HepG2 (cell line): ENCODE data around the gene UMOD. TPM values are rescaled to one million over a fixed set of nuclear protein-coding genes. Genes with fewer than 3 reads are reported as not detected.

Source experiments
- ATAC-seq: fragments of 200-7000 bp; cut with Tn5 transposase; 3 replicates; pipeline ENCODE4 v1.9.1; 2020; ENCODE audit warnings: mild to moderate bottlenecking, moderate library complexity
- BruUV-seq: library from RNA; stranded (reverse); fragments of 400-500 nt; replicated peaks from 2 replicates; lab custom pipeline; 2021; lab: Mats Ljungman, UMichigan
- CTCF ChIA-PET: fragments of 300-600 bp; formaldehyde crosslinking; extraction: SDS; loops from one replicate; lab custom pipeline; 2021; ENCODE audit warnings: low total read pairs, inconsistent platforms, low intra/inter-chr PET ratio; lab: Yijun Ruan, JAX
- POLR2A ChIA-PET: fragments of 350-600 bp; sonication (Branson Sonifier 250); formaldehyde crosslinking; loops from one replicate; lab custom pipeline; 2020; ENCODE audit warnings: antibody characterized with exemption, inconsistent platforms; lab: Yijun Ruan, JAX
- DNase-seq: peaks from one replicate; pipeline ENCODE4 v3.0.0-alpha.2; 2015; ENCODE audit warnings: low spot score
- FAIRE-seq: peaks from 3 replicates; lab custom pipeline; 2011; peaks lifted over from hg19 to GRCh38; lab: Jason Lieb, UNC
- H2AFZ ChIP-seq: one replicate; pipeline ENCODE4 v1.6.1; 2011; ENCODE audit warnings: low read length, inconsistent platforms
- H3K27ac ChIP-seq: fragments of 300-600 bp; 3 replicates; pipeline ENCODE4 v1.8.0; 2011; ENCODE audit warnings: mixed run types, mild to moderate bottlenecking, mixed read lengths, low read length, inconsistent platforms; ENCODE audit not compliant: insufficient read depth; ENCODE audit errors: extremely low read length
- H3K27me3 ChIP-seq, 2 experiments: fragments of 200-600 bp in 1 of 2; 2 replicates in 1 of 2; 3 replicates in 1 of 2; pipeline versions ENCODE4 v1.6.0 to v1.8.0; 2011; ENCODE audit warnings: low read length in 2 of 2, mild to moderate bottlenecking in 2 of 2, moderate library complexity in 2 of 2, inconsistent platforms in 1 of 2; ENCODE audit not compliant: insufficient read depth in 2 of 2, control insufficient read depth in 1 of 2
- H3K36me3 ChIP-seq, 2 experiments: fragments of 200-600 bp in 1 of 2; replicated peaks in 1 of 2; 2 replicates in 1 of 2; 3 replicates in 1 of 2; pipeline versions ENCODE4 v1.5.1 to v1.8.0; 2011; ENCODE audit warnings: low read length in 2 of 2, inconsistent platforms in 1 of 2; ENCODE audit not compliant: insufficient read depth in 2 of 2, control insufficient read depth in 1 of 2
- H3K4me1 ChIP-seq: 2 replicates; pipeline ENCODE4 v1.5.1; 2012; ENCODE audit warnings: low read length, inconsistent platforms; ENCODE audit not compliant: insufficient read depth
- H3K4me2 ChIP-seq: 2 replicates; pipeline ENCODE4 v1.6.0; 2011; ENCODE audit warnings: low read depth, low read length, inconsistent platforms
- H3K4me3 ChIP-seq, 3 experiments: fragments of 200-600 bp in 1 of 3; sonication (generic), shearing (Covaris generic) in 1 of 3; replicated peaks in 1 of 3; 2 replicates each; pipeline ENCODE4 v1.5.1; 2011 to 2016; ENCODE audit warnings: low read length in 3 of 3, inconsistent platforms in 2 of 3, low read depth in 2 of 3, mild to moderate bottlenecking in 2 of 3, control low read depth in 1 of 3, mixed read lengths in 1 of 3; ENCODE audit not compliant: insufficient read depth in 1 of 3
- H3K79me2 ChIP-seq: one replicate; pipeline ENCODE4 v1.6.1; 2011; ENCODE audit warnings: low read length, inconsistent platforms; ENCODE audit not compliant: insufficient read depth
- H3K9ac ChIP-seq: 2 replicates; pipeline ENCODE4 v1.6.0; 2011; ENCODE audit warnings: mild to moderate bottlenecking, low read depth, low read length, inconsistent platforms; ENCODE audit not compliant: insufficient read depth
- H3K9me3 ChIP-seq: 2 replicates; pipeline ENCODE4 v1.5.1; 2012; ENCODE audit warnings: mild to moderate bottlenecking, low read length
- H4K20me1 ChIP-seq: 2 replicates; pipeline ENCODE4 v1.6.0; 2011; ENCODE audit warnings: inconsistent platforms, mild to moderate bottlenecking, low read length, moderate library complexity; ENCODE audit not compliant: insufficient read depth
- AGO1 ChIP-seq: fragments of 200-400 bp; formaldehyde crosslinking; IDR thresholded peaks from 2 replicates; pipeline ENCODE4 v1.6.1; 2017; ENCODE audit warnings: mild to moderate bottlenecking, low read depth, low read length, moderate library complexity; ENCODE audit not compliant: poor library complexity, severe bottlenecking
- DNMT1 ChIP-seq: sonication (generic); formaldehyde crosslinking; IDR thresholded peaks from 2 replicates; pipeline ENCODE4 v1.5.1; 2020; ENCODE audit warnings: mild to moderate bottlenecking, missing genetic modification reagents
- HNF4A ChIP-seq: sonication (generic); formaldehyde crosslinking; IDR thresholded peaks from 2 replicates; pipeline ENCODE4 v1.4.0; 2020; ENCODE audit warnings: missing genetic modification reagents
- NFIC ChIP-seq: IDR thresholded peaks from 2 replicates; pipeline ENCODE4 v1.6.1; 2012; ENCODE audit warnings: mild to moderate bottlenecking, low read length, inconsistent platforms
- NR2F6 ChIP-seq, 2 experiments: IDR thresholded peaks; 2 replicates each; pipeline ENCODE4 v1.6.1; 2016; ENCODE audit warnings: antibody characterized with exemption in 1 of 2, mild to moderate bottlenecking in 1 of 2
- RAD51 ChIP-seq: fragments of 450-650 bp; IDR thresholded peaks from 2 replicates; pipeline ENCODE4 v1.6.1; 2016; ENCODE audit warnings: borderline replicate concordance
- TARDBP ChIP-seq: sonication (generic); formaldehyde crosslinking; IDR thresholded peaks from 2 replicates; pipeline ENCODE4 v1.8.0; 2022; ENCODE audit warnings: mild to moderate bottlenecking, missing genetic modification reagents
- ZBTB38 ChIP-seq: sonication (generic); formaldehyde crosslinking; IDR thresholded peaks from 2 replicates; pipeline ENCODE4 v1.5.1; 2020; ENCODE audit warnings: mild to moderate bottlenecking, missing genetic modification reagents
- ZMAT3 ChIP-seq: sonication (generic); formaldehyde crosslinking; conservative IDR thresholded peaks from 2 replicates; pipeline ENCODE4 v1.7.0; 2021; ENCODE audit warnings: missing genetic modification reagents
- ZNF547 ChIP-seq: sonication (generic); formaldehyde crosslinking; IDR thresholded peaks from 2 replicates; pipeline ENCODE4 v1.5.1; 2020; ENCODE audit warnings: mild to moderate bottlenecking, missing genetic modification reagents
- ZNF577 ChIP-seq: sonication (generic); formaldehyde crosslinking; IDR thresholded peaks from 2 replicates; pipeline ENCODE4 v1.4.0; 2020; ENCODE audit warnings: mild to moderate bottlenecking, low read depth, missing genetic modification reagents, borderline replicate concordance
- WGBS: methylation state at CpG from one replicate; pipeline ENCODE4 v1.1.6; 2017; ENCODE audit warnings: low lambda C conversion rate; 5-methylcytosine and 5-hydroxymethylcytosine counted together
- in situ Hi-C: cut with HindIII; loops from 2 replicates; pipeline ENCODE4 v1.10.0; 2017; ENCODE audit warnings: low pct_unique_long_range_greater_than_20kb; ENCODE audit not compliant: extremely low pct_ligation_motif_present
- intact Hi-C: fragments of 100-400 bp; cut with micrococcal nuclease; formaldehyde crosslinking; loops from one replicate; pipeline ENCODE4 v1.10.0; 2022; ENCODE audit not compliant: unreplicated experiment
- polyA plus RNA-seq, 8 experiments: library from polyadenylated mRNA; depleted of rRNA in 3 of 8; stranded (reverse) in 7 of 8; unstranded in 1 of 8; fragments of >200 nt; fragmentation: Illumina TruSeq in 4 of 8; extraction: Trizol in 4 of 8; gene quantifications; 2 replicates each; pipeline versions ENCODE4 v1.2.1 to v1.2.3, GENCODE V29; 2011 to 2016; ENCODE audit warnings: low read depth in 4 of 8, missing spikeins in 1 of 8, mixed read lengths in 1 of 8; ENCODE audit not compliant: insufficient read depth in 1 of 8
- total RNA-seq, 5 experiments: library from RNA; depleted of rRNA; stranded (reverse); fragments of >200 nt; fragmentation: Illumina TruSeq; extraction: Trizol; gene quantifications; 2 replicates each; pipeline ENCODE4 v1.2.3, GENCODE V29; 2016; ENCODE audit warnings: low read depth in 1 of 5
- TF ChIP-seq, protein P1 (sequence below): sonication (generic); formaldehyde crosslinking; IDR thresholded peaks from 2 replicates; pipeline ENCODE4 v1.9.0; 2022; ENCODE audit warnings: low read depth, missing genetic modification reagents
- TF ChIP-seq, protein P2 (sequence below): sonication (generic); formaldehyde crosslinking; IDR thresholded peaks from 2 replicates; pipeline ENCODE4 v1.4.0; 2020; ENCODE audit warnings: missing genetic modification reagents
- TF ChIP-seq, protein P3 (sequence below), 2 experiments: fragments of 450-650 bp in 1 of 2; sonication (generic) in 1 of 2; formaldehyde crosslinking in 1 of 2; IDR thresholded peaks; 2 replicates each; pipeline versions ENCODE4 v1.6.1 to v1.8.0; 2016 to 2022; ENCODE audit warnings: antibody characterized with exemption in 1 of 2, mild to moderate bottlenecking in 1 of 2, missing genetic modification reagents in 1 of 2

Gene UMOD
- total and polyA plus RNA-seq, 2 of the 13 experiments (the other 11 are each of a cell fraction or from before 2014, with no cell fraction given): not detected

DNA sequence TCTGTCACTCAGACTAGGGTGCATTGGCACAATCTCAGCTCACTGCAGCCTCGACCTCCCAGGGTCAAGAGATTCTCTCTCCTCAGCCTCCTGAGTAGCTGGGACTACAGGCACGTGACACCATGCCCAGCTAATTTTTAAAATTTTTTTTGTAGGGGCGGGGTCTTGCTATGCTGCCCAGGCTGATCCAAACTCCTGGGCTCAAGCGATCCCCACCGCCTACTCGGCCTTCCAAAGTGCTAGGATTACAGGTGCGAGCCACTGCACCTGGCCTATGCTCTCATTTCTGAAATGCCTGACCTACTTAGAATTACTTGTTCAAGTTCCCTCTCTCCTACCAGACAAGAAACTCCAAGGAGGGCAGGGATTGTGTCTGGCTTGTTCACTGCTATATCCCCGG lies 20.1 kb downstream of the UMOD start:
- Histone ChIP-seq H3K27me3 (peaks cover 0 to 14% of the 10 kb centered on the region in 2 experiments; a peak in 2 of 5 replicates), H3K27ac (no peak overlapping the region), H3K4me2 (no peak overlapping the region), H4K20me1 (no peaks in the 10 kb centered on the region), H2AFZ (no peak overlapping the region), H3K4me3 (no peak overlapping the region), H3K9ac (no peak overlapping the region), H3K9me3 (no peaks in the 10 kb centered on the region), H3K4me1 (peaks cover 12% of the 10 kb centered on the region), H3K36me3 (no peaks in the 10 kb centered on the region), H3K79me2 (no peaks in the 10 kb centered on the region)
- ChIA-PET POLR2A (no interaction called here), CTCF (no interaction called here)
- in situ Hi-C loops (no loop called here), intact Hi-C loops (no loop called here)
- BruUV-seq: no TSS peak
- ATAC-seq (no peak), FAIRE-seq (no peak), DNase-seq (no peak)
- WGBS: 37% methylated on average over 8 of the region's 8 CpGs
- TF ChIP-seq AGO1 (no peak), NR2F6 (IDR thresholded peaks at IDR 0.05) (no peak), NR2F6 (CRISPR knock-in tag; IDR thresholded peaks at IDR 0.05) (no peak), ZNF577 (CRISPR knock-in tag) (no peak), TARDBP (CRISPR knock-in tag) (no peak), NFIC (no peak), ZNF547 (CRISPR knock-in tag) (no peak), RAD51 (no peak), HNF4A (CRISPR knock-in tag) (no peak), ZMAT3 (CRISPR knock-in tag) (no peak), ZBTB38 (no peak), DNMT1 (CRISPR knock-in tag) (no peak)
- TF ChIP-seq, protein P1, sequence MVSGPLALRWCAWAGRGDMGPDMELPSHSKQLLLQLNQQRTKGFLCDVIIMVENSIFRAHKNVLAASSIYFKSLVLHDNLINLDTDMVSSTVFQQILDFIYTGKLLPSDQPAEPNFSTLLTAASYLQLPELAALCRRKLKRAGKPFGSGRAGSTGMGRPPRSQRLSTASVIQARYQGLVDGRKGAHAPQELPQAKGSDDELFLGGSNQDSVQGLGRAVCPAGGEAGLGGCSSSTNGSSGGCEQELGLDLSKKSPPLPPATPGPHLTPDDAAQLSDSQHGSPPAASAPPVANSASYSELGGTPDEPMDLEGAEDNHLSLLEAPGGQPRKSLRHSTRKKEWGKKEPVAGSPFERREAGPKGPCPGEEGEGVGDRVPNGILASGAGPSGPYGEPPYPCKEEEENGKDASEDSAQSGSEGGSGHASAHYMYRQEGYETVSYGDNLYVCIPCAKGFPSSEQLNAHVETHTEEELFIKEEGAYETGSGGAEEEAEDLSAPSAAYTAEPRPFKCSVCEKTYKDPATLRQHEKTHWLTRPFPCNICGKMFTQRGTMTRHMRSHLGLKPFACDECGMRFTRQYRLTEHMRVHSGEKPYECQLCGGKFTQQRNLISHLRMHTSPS (CRISPR knock-in tag): no peak
- TF ChIP-seq, protein P2, sequence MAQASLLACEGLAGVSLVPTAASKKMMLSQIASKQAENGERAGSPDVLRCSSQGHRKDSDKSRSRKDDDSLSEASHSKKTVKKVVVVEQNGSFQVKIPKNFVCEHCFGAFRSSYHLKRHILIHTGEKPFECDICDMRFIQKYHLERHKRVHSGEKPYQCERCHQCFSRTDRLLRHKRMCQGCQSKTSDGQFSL (CRISPR knock-in tag): no peak
- TF ChIP-seq, protein P3, sequence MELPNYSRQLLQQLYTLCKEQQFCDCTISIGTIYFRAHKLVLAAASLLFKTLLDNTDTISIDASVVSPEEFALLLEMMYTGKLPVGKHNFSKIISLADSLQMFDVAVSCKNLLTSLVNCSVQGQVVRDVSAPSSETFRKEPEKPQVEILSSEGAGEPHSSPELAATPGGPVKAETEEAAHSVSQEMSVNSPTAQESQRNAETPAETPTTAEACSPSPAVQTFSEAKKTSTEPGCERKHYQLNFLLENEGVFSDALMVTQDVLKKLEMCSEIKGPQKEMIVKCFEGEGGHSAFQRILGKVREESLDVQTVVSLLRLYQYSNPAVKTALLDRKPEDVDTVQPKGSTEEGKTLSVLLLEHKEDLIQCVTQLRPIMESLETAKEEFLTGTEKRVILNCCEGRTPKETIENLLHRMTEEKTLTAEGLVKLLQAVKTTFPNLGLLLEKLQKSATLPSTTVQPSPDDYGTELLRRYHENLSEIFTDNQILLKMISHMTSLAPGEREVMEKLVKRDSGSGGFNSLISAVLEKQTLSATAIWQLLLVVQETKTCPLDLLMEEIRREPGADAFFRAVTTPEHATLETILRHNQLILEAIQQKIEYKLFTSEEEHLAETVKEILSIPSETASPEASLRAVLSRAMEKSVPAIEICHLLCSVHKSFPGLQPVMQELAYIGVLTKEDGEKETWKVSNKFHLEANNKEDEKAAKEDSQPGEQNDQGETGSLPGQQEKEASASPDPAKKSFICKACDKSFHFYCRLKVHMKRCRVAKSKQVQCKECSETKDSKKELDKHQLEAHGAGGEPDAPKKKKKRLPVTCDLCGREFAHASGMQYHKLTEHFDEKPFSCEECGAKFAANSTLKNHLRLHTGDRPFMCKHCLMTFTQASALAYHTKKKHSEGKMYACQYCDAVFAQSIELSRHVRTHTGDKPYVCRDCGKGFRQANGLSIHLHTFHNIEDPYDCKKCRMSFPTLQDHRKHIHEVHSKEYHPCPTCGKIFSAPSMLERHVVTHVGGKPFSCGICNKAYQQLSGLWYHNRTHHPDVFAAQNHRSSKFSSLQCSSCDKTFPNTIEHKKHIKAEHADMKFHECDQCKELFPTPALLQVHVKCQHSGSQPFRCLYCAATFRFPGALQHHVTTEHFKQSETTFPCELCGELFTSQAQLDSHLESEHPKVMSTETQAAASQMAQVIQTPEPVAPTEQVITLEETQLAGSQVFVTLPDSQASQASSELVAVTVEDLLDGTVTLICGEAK (IDR thresholded peaks at IDR 0.05): no peak
- TF ChIP-seq, protein P3 (CRISPR knock-in tag; IDR thresholded peaks at IDR 0.05): no peak
